HUES64 (cell line): ENCODE measurements around the gene SLC25A14. TPM values are rescaled to one million over a fixed set of nuclear protein-coding genes. Genes with fewer than 3 reads are reported as not detected.
"Not testable (repeated sequence)": the region's sequence is repeated elsewhere in the genome, so short reads cannot be mapped to it uniquely, and the experiment has no call there.

Source experiments
- H3K27ac ChIP-seq: 2 replicates; pipeline ENCODE4 v1.7.0; 2013; ENCODE audit warnings: low read depth, low read length, inconsistent platforms
- H3K27me3 ChIP-seq: 2 replicates; pipeline ENCODE4 v1.6.1; 2013; ENCODE audit warnings: mild to moderate bottlenecking, low read length; ENCODE audit not compliant: insufficient read depth
- H3K36me3 ChIP-seq: 2 replicates; pipeline ENCODE4 v1.6.1; 2013; ENCODE audit warnings: mild to moderate bottlenecking, low read length; ENCODE audit not compliant: insufficient read depth
- H3K4me1 ChIP-seq: 2 replicates; pipeline ENCODE4 v1.6.1; 2013; ENCODE audit warnings: mild to moderate bottlenecking, low read length, moderate library complexity; ENCODE audit not compliant: insufficient read depth
- H3K4me3 ChIP-seq: 2 replicates; pipeline ENCODE4 v1.5.1; 2013; ENCODE audit warnings: mild to moderate bottlenecking, low read length, moderate library complexity
- H3K9ac ChIP-seq: 2 replicates; pipeline ENCODE4 v1.6.1; 2013; ENCODE audit warnings: mild to moderate bottlenecking, low read depth, low read length
- H3K9me3 ChIP-seq: 2 replicates; pipeline ENCODE4 v1.6.1; 2013; ENCODE audit warnings: low read depth, low read length; ENCODE audit not compliant: insufficient read depth
- WGBS: fragments of 150-250, 120-280 bp; methylation state at CpG from one replicate; pipeline ENCODE4 v1.1.7; 2013; ENCODE audit warnings: missing lambda C conversion rate; 5-methylcytosine and 5-hydroxymethylcytosine counted together
- polyA plus RNA-seq, 2 experiments: library from polyadenylated mRNA; stranded (reverse); fragments of 50-300 nt; gene quantifications; one replicate each; pipeline ENCODE4 v1.2.3, GENCODE V29; 2013

Gene SLC25A14, protein sequence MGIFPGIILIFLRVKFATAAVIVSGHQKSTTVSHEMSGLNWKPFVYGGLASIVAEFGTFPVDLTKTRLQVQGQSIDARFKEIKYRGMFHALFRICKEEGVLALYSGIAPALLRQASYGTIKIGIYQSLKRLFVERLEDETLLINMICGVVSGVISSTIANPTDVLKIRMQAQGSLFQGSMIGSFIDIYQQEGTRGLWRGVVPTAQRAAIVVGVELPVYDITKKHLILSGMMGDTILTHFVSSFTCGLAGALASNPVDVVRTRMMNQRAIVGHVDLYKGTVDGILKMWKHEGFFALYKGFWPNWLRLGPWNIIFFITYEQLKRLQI
- polyA plus RNA-seq (2013, experiment 1 of 2) = 12.8 TPM
- 13.6 TPM for polyA plus RNA-seq (2013, experiment 2 of 2)

DNA sequence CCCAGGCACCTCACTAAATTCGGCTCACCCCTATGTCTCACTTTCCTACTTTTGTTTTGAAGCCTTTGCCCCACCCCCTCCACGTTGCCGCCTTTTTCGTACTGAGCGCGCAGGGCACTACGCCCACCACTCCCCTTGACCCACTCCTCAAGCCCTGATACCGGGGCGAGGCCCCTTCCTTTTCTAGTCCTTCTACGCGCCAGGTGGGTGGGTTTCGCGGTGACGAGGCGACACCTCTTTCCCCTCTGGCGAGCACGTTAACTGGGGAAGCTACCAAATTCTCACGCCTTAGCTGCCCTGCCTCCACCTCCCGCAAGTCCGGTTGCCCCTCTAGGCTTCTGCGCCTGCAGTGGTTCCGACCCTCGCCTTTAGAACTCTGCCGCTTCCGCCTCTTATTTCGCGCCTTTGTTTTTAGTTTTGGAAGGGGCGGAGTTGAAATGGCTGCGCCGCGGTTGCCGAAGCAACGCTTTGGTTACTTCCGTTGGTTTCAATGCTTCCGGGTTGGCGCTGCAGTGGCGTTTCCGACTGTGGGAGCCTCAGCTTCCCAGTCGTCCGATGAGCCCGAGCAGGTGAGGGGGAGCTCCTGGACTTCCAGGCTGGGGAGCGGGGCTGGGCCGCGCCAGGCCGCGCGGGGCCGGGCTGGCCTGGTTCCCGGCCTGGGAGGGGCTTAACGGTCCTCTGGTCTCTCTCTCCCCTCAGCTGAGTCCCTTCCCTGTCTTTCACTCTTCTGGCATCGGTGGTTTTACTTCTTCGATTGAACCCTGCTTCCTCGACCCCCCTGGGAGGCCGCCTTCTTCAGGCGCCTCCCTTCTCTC lies at the start of gene SLC25A14:
TSS of gene SLC25A14 (plus strand) at position 512 of the 815 bp plus-strand sequence. CDS start 360 bp downstream, outside the sequence.
- peaks cover 11% of the 10 kb centered on the region for H3K4me1 ChIP-seq
- H3K4me3 ChIP-seq = peak within 1 kb of the TSS; percentile 70
- WGBS = 1% methylated on average over 55 of the region's 55 CpGs
- peak within 1 kb of the TSS; percentile 63 for H3K27ac ChIP-seq
- H3K9ac ChIP-seq = peak within 1 kb of the TSS; percentile 79
- H3K27me3 ChIP-seq = no peaks in the 10 kb centered on the region
- no peaks in the 10 kb centered on the region for H3K9me3 ChIP-seq
- H3K36me3 ChIP-seq = no peaks in the 10 kb centered on the region

DNA sequence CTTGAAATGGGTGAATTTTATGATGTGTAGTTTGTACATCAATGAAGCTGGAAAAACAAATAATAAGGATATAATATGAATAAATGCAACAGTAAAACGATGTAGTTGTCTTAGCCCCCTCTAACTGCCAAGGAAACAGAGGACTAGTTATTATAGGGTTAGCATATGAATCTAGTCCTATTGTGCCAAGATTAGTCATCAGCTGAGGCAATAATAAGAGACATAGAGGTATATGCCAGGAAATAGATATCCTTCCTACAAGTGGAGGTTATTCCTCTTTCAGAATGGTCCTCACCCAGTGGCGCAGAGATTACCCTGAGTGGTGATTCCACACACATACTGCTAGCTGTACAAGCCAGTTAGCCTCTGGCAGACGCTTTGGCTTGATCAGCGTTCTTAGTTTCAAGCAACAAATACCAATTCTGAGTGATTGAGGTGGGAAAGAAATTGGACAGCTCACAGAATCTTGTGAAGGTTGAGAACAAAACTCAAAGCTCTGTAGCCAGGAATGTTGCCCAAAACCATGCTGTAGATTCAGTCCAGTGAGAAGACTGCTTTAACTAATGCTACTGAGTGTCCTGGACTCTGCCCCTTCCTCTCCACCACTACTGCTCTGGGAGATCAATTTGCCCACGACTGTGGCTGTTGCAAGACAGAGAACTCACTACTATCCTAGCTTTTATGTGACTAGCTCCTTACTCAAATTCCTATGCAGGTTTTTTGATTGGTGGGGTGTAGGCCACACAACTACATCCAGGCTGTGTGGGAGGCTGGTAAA lies 44.0 kb upstream of the SLC25A14 start:
- no peaks in the 10 kb centered on the region for H3K4me1 ChIP-seq
- no peak overlapping the region for H3K27ac ChIP-seq
- H3K9me3 ChIP-seq = no peaks in the 10 kb centered on the region
- no peak overlapping the region for H3K9ac ChIP-seq
- WGBS = 83% methylated on average over 5 of the region's 5 CpGs
- H3K27me3 ChIP-seq = no peaks in the 10 kb centered on the region
- H3K4me3 ChIP-seq = no peak overlapping the region
- H3K36me3 ChIP-seq = no peaks in the 10 kb centered on the region

DNA sequence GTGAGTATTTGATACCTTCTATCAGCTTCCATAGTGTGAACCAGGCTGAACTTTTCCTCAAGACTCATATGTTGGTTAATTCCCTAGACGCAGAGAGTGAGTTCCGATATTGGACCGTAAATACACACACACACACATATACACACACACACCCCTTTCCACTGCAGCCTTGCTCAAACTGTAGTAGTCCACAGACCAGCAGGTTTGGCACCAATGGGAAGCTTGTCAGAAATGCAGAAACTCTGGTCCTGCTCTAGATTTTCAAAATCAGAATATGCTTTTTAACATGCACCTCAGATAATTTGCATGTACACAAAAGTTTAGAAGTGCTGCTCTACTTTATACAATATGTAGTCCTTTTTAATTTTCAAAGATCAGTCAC lies 43.4 kb upstream of the SLC25A14 start:
- no peaks in the 10 kb centered on the region for H3K36me3 ChIP-seq
- H3K27me3 ChIP-seq = no peaks in the 10 kb centered on the region
- no peak overlapping the region for H3K27ac ChIP-seq
- H3K4me3 ChIP-seq = no peak overlapping the region
- 96% methylated on average over 3 of the region's 3 CpGs for WGBS
- H3K4me1 ChIP-seq = no peaks in the 10 kb centered on the region
- no peak overlapping the region for H3K9ac ChIP-seq
- H3K9me3 ChIP-seq = no peaks in the 10 kb centered on the region

DNA sequence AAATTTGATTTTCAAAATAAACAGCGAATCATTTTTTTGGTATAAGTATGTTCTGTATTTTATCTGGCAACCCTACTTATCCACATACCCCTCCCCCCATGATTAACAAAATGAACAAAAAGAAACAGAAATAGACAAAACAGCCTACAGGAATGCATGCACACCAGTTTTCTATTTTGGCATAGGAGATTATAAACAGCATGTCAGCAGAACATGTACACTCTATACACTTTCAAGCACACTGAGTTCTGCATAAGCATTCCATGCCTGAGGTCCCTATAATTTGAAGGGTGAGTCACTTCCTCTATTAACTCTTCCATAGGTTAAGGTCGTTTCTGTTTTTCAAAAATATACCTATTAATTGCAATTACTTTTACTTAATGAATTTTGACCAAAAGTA lies 43.0 kb upstream of the SLC25A14 start:
- H3K27me3 ChIP-seq = no peaks in the 10 kb centered on the region
- no peak overlapping the region for H3K4me3 ChIP-seq
- H3K36me3 ChIP-seq = no peaks in the 10 kb centered on the region
- H3K9me3 ChIP-seq = no peaks in the 10 kb centered on the region
- no peak overlapping the region for H3K9ac ChIP-seq
- H3K27ac ChIP-seq = no peak overlapping the region
- H3K4me1 ChIP-seq = no peaks in the 10 kb centered on the region
- no CpG with 5 or more reads among the region's 2 CpGs for WGBS

DNA sequence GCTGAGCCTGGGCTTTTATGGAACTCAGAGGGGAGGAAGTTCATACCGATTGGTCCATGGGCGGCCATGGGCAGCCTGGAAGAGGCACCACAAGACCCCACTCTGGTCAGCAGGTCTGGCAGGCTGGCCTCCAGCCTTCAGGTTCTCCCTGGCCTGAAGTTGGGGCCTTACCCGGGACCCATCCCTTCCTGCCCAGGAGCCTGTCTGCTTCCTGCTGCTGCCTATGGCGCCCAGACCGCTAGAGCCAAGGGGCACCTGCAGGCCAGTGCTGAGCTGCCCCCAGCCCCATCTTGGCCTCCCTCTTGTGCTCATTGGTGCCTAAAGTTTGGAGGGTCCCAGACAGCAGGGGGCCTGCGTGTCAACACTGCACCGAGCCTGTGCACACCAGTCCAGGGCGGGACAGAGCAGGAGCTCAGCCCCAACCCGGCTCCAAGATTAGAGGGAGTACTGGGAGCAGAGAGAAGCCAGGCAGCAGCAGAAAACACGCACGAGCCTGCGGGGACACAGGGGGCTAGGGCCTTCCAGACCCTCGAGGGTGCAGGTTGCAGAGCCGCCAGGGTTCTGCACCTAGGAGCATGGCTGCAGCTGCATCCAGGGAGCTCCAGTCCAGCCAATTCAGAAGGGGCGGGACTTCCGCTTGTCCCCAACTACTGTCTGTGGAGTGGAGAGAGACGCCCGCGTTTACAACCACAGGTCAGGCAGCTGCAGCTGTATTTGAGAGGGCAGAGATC lies 40.3 kb upstream of the SLC25A14 start:
- no peaks in the 10 kb centered on the region for H3K4me1 ChIP-seq
- H3K27ac ChIP-seq = no peak overlapping the region
- no peak overlapping the region for H3K9ac ChIP-seq
- WGBS = 86% methylated on average over 19 of the region's 19 CpGs
- H3K36me3 ChIP-seq = no peaks in the 10 kb centered on the region
- H3K9me3 ChIP-seq = no peaks in the 10 kb centered on the region
- no peaks in the 10 kb centered on the region for H3K27me3 ChIP-seq
- no peak overlapping the region for H3K4me3 ChIP-seq

DNA sequence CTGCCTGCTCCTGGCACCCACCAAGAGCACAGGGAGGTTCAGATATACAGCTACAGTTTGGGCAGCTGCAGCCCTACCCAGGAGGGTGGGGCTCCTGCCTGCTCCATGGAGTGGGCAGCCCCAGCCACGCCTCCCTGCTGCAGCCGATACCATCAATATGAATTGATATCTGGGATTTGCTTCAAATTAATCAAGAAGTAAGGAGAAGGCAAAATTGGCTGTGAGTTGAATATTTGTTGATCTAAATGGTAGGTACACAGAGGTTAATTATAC lies 39.8 kb upstream of the SLC25A14 start:
- H3K27ac ChIP-seq = no peak overlapping the region
- 82% methylated on average over 2 of the region's 2 CpGs for WGBS
- no peaks in the 10 kb centered on the region for H3K9me3 ChIP-seq
- H3K9ac ChIP-seq = no peak overlapping the region
- H3K4me1 ChIP-seq = no peaks in the 10 kb centered on the region
- no peak overlapping the region for H3K4me3 ChIP-seq
- no peaks in the 10 kb centered on the region for H3K27me3 ChIP-seq
- no peaks in the 10 kb centered on the region for H3K36me3 ChIP-seq

DNA sequence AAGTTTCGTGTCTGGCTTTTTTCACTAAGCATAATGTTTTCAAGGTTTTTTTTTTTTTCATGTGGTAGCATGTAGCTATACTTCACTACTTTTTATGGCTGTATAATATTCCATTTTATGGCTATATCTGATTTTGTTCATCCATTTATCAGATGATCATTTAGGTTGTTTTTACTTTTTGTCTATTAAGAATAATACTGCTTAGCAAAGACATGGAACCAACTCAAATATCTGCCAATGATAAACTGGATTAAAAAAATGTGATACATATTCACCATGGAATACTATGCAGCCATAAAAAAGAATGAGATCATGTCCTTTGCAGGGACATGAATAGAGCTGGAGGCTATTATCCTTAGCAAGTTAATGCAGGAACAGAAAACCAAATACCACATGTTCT lies 38.3 kb upstream of the SLC25A14 start:
- Histone ChIP-seq H3K4me1 (no peaks in the 10 kb centered on the region), H3K27ac (no peak overlapping the region), H3K9ac (no peak overlapping the region), H3K27me3 (no peaks in the 10 kb centered on the region), H3K36me3 (no peaks in the 10 kb centered on the region), H3K9me3 (no peaks in the 10 kb centered on the region), H3K4me3 (no peak overlapping the region)
- no CpG with 5 or more reads among the region's 1 CpG for WGBS

DNA sequence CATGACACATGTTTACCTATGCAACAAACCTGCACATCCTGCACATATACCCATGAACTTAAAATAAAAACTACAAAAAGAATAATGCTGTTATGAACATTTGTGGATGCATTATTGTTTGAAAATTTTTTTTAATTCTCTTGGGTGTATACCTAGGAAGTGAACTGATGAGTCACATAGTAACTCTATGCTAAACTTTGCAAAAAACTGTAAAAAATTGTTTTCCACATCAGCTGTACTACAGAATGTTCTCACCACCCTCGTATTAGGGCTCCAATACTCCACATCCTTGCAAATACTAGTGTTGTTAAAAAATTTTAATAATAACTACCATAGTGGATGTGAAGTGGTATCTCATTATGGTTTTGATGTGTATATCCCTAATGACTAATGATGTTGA lies 37.7 kb upstream of the SLC25A14 start:
- Histone ChIP-seq H3K9ac (no peak overlapping the region), H3K27me3 (no peaks in the 10 kb centered on the region), H3K27ac (no peak overlapping the region), H3K4me1 (no peaks in the 10 kb centered on the region), H3K4me3 (no peak overlapping the region), H3K36me3 (no peaks in the 10 kb centered on the region), H3K9me3 (no peaks in the 10 kb centered on the region)
- no CpG with 5 or more reads among the region's 1 CpG for WGBS

DNA sequence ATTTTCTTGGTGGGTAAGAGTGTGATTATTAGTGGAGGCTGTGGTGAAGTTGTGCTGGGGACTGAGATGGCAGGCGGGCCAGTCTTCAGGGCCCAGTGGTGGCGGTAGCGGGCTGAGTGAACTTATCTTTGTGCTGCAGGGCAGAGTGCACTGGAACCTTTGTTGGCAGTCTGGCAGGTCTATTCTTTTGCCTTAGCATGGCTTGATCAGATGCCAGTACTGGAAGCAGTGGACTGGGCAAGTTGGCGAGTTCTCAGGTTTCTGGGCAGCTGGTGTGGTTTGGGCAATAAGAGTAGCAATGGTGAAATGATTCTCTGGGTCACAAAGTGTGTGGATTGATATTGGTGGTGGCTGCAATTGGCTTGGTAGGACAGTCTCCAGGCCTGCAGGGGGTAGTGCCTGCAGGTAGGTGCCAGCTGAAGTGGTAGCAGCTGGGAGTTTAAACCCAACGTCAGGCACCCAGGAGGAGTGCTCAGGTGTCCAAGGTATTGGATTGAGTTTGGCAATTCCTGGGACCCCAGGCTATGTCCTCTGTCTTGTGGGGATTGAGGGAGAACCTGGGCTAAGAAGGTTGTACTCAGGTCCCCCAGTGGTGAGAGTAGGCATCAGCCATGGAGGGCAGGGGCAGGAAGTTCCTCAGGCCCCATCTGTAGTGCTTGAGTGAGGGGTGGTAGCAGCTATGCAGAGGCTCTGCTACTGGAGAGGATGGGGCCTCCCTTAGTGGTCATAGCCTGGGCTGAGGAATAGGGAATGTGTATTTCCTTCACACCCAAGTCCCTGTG lies 34.9 kb upstream of the SLC25A14 start:
- Histone ChIP-seq H3K36me3 (no peaks in the 10 kb centered on the region), H3K9me3 (no peaks in the 10 kb centered on the region), H3K4me3 (no peak overlapping the region), H3K9ac (no peak overlapping the region), H3K27ac (no peak overlapping the region), H3K4me1 (no peaks in the 10 kb centered on the region), H3K27me3 (no peaks in the 10 kb centered on the region)
- 90% methylated on average over 5 of the region's 5 CpGs for whole genome bisulfite sequencing

DNA sequence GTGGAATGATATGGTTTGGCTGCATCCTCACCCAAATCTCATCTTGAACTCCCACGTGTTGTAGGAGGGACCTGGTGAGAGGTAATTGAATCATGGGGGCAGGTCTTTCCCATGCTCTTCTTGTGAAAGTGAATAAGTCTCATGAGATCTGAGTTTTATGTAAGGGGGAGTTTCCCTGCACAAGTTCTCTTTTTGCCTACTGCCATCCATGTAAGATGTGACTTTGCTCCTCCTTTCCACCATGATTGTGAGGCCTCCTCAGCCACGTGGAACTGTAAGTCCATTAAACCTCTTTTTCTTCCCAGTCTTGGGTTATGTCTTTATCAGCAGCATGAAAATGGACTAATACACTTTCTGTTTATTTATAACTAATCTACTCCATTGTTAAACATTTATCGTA lies 19.8 kb upstream of the SLC25A14 start:
- H3K27ac ChIP-seq, H3K4me3 ChIP-seq, H3K9me3 ChIP-seq, H3K36me3 ChIP-seq, H3K27me3 ChIP-seq, H3K9ac ChIP-seq, H3K4me1 ChIP-seq: not testable (repeated sequence)
- 56% methylated on average over 1 of the region's 3 CpGs for WGBS
